Activated CD8-positive, alpha-beta memory T cell treated with anti-CD3 and anti-CD28 coated beads, Interleukin-2, amount 10 ng/mL, durations not matched to agents 7 days and 5 days (primary cell): ENCODE data around the gene TIE1. TPM values are rescaled to one million over a fixed set of nuclear protein-coding genes. Genes with fewer than 3 reads are reported as not detected.

Experiments used
- ATAC-seq: fragments of 150-1000 bp; cut with Tn5 transposase; one replicate; pipeline ENCODE4 v1.10.0; 2021; ENCODE audit warnings: moderate library complexity
- CTCF ChIA-PET: fragments of 350-600 bp; sonication (Branson Sonifier 250); formaldehyde crosslinking; loops from one replicate; lab custom pipeline; 2021; ENCODE audit warnings: antibody characterized with exemption; lab: Charles Lee
- DNase-seq: peaks from one replicate; pipeline ENCODE4 v3.0.0-alpha.2; 2020
- H3K27ac Mint-ChIP-seq: one replicate; pipeline ENCODE4 v1.8.0; 2021; ENCODE audit warnings: mild to moderate bottlenecking, mixed read lengths
- H3K27me3 Mint-ChIP-seq: one replicate; pipeline ENCODE4 v1.8.0; 2021; ENCODE audit warnings: mixed read lengths
- H3K36me3 Mint-ChIP-seq: one replicate; pipeline ENCODE4 v1.8.0; 2021; ENCODE audit warnings: mild to moderate bottlenecking, mixed read lengths
- H3K4me1 Mint-ChIP-seq: one replicate; pipeline ENCODE4 v1.8.0; 2021; ENCODE audit warnings: mixed read lengths
- H3K4me3 Mint-ChIP-seq: one replicate; pipeline ENCODE4 v1.8.0; 2021; ENCODE audit warnings: mild to moderate bottlenecking, moderate library complexity, mixed read lengths
- H3K9me3 Mint-ChIP-seq: one replicate; pipeline ENCODE4 v1.8.0; 2022; ENCODE audit warnings: low read depth, mixed read lengths
- total RNA-seq, 2 experiments: library from RNA; stranded (reverse); gene quantifications; one replicate each; pipeline ENCODE4 v1.2.3, GENCODE V29; 2021

Gene TIE1
- total RNA-seq, 2 experiments from 2014 or later = 0.55 to 1.9 TPM

DNA sequence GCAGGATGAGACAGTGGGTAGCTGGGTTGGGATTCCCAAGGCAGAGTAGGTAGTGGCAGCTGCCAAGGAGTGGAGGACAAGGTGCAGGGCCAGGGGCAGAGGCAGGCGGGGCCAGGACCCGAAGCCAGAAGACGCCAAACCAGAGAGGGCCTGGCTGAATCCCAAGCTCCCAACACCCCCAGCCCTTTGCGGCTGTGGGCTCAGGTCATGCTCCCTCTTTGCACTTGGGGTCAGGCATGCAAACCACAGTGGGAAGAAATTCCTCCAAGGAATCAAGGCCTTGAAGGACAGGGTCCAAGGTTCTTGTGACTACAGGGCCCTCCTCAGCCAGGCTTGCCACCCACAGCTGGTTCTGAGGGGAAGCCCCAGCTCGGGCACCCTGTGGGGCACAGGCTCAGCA lies 21.6 kb upstream of the TIE1 start:
- H3K4me3 Mint-ChIP-seq = no peak overlapping the region
- peaks cover 8% of the 10 kb centered on the region for H3K27me3 Mint-ChIP-seq
- peaks cover 5% of the 10 kb centered on the region for H3K36me3 Mint-ChIP-seq
- no peak for DNase-seq
- no peak for ATAC-seq
- peaks cover 14% of the 10 kb centered on the region for H3K4me1 Mint-ChIP-seq
- CTCF ChIA-PET = no interaction called here
- no peaks in the 10 kb centered on the region for H3K9me3 Mint-ChIP-seq
- no peak overlapping the region for H3K27ac Mint-ChIP-seq

DNA sequence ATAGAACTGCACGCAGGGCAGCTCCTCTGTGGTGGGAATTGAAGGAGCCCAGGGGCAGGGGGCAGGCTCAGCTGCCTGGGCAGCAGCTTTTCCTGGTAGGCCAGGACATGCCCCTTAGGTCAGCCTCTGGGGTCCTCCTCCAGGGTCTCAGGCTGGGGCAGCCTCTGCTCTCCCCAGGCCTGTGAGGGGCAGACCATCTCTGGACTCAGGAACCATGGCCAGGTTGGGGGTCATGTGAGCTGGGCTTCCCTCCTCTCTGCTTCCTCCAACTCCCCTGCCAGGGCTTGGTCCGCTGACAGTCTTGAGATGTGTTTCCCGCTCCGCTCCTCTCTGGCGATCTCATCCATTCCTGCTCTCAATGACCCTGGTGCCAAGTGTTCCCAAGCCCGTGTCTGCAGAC lies 21.1 kb upstream of the TIE1 start:
- Mint-ChIP-seq H3K4me3 (no peak overlapping the region), H3K27me3 (peaks cover 8% of the 10 kb centered on the region), H3K4me1 (peaks cover 8% of the 10 kb centered on the region), H3K27ac (no peak overlapping the region), H3K36me3 (peaks cover 2% of the 10 kb centered on the region), H3K9me3 (no peaks in the 10 kb centered on the region)
- CTCF ChIA-PET = no interaction called here
- ATAC-seq (no peak), DNase-seq (no peak)

DNA sequence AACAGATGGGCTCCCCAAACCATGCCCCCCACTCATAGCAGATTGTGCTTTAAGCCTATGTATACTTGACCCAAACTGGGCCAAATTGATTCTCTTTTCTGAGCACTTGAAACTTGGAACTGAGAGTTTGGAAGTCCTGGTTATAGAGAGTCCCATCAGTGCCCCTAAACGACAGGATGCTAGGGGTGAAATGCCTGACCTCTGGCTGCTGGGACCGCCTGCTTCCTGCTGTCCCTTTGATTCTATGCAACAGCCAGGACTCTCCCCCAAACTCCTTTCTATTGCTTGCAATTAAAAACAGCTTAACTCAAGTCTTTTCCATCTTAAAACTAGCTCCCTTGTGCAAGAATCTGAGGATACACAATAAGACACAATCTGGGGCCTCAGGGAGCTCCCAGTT lies 20.1 kb upstream of the TIE1 start:
- H3K36me3 Mint-ChIP-seq = no peaks in the 10 kb centered on the region
- no peaks in the 10 kb centered on the region for H3K9me3 Mint-ChIP-seq
- CTCF ChIA-PET = no interaction called here

DNA sequence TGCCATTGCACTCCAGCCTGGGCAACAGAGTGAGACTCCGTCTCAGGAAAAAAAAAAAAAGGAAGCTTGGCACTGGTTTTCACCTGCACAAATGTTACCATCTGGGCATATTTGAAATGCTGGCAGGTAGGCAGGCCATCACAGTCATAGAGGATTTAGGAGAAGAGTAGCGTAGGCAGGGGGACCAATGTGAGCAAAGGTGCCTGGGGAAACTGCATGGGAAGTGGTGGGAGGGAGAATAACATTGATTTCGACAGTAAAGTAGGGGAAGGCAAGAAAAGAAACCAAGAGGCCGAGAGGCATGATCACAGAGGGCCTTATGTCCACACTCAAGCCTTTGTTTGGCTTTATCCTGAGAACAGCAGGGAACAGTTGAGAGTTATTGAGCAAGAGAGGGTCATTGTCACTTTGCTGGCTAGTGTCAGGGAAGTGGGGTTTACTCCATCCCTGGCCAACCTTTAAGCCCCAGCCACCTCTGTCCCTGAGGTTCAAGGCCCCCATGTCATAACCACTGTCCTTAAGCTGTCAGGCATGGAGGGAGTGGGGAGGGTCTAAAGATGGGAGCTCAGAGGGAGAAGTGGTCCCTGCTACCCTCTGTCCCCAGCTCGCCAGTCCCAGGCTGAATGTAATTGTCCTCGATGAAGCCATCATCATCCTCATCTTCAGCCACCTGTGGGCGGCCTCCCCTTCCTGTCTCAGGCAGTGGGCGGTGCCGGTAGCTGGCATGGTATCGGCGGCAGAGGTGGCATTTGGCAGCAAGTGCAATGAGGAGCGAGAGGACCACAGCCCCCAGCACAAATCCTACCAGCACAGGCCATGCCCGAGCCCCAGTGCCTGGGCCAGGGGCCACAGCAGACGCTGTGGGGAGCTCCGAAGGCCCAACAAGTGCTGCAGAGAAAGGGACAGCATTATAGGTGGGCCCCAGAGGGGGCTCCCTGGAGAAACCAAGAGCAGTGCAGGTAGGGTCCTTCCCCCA lies 18.3 kb upstream of the TIE1 start:
- Mint-ChIP-seq H3K36me3 (no peaks in the 10 kb centered on the region), H3K4me1 (no peaks in the 10 kb centered on the region), H3K9me3 (no peaks in the 10 kb centered on the region), H3K27me3 (peaks cover 11% of the 10 kb centered on the region), H3K27ac (no peak overlapping the region), H3K4me3 (no peak overlapping the region)
- no peak for DNase-seq
- no peak for ATAC-seq
- CTCF ChIA-PET = interaction anchor here (1.7 kb wide), 1 partner anchor 13 kb away, joined by 3 read pairs; no protein-coding TSS in a partner anchor

More for the DNA sequence above, 20.1 kb upstream of the TIE1 start:
- no peak overlapping the region for H3K4me3 Mint-ChIP-seq
- peaks cover 8% of the 10 kb centered on the region for H3K27me3 Mint-ChIP-seq
- H3K4me1 Mint-ChIP-seq = no peaks in the 10 kb centered on the region
- no peak for DNase-seq
- H3K27ac Mint-ChIP-seq = no peak overlapping the region
- ATAC-seq = no peak

GRCh38 chr1:43284065-43284464 lies 16.7 kb upstream of the TIE1 start:
- no peak for ATAC-seq
- Mint-ChIP-seq H3K27me3 (peaks cover 14% of the 10 kb centered on the region), H3K9me3 (no peaks in the 10 kb centered on the region), H3K36me3 (no peaks in the 10 kb centered on the region), H3K27ac (no peak overlapping the region), H3K4me3 (no peak overlapping the region), H3K4me1 (no peaks in the 10 kb centered on the region)
- CTCF ChIA-PET = interaction anchor here (1.7 kb wide), 1 partner anchor 12 kb away, joined by 3 read pairs; no protein-coding TSS in a partner anchor
- DNase-seq = no peak

- Mint-ChIP-seq H3K27ac (no peak overlapping the region), H3K4me3 (no peak overlapping the region), H3K4me1 (no peaks in the 10 kb centered on the region), H3K9me3 (no peaks in the 10 kb centered on the region), H3K27me3 (peaks cover 14% of the 10 kb centered on the region), H3K36me3 (no peaks in the 10 kb centered on the region)
- no peak for ATAC-seq
- DNase-seq = no peak
- CTCF ChIA-PET = interaction anchor here (1.7 kb wide), 1 partner anchor 11 kb away, joined by 3 read pairs; no protein-coding TSS in a partner anchor
These were observed 16.2 kb upstream of the TIE1 start for GRCh38 chr1:43284546-43285110.

GRCh38 chr1:43285269-43285990 lies 15.4 kb upstream of the TIE1 start, which contains the start of gene C1orf210:
TSS of gene C1orf210 (minus strand) at chr1:43285581. CDS start at chr1:43283270, 2,311 bp downstream.
- ATAC-seq (no peak), DNase-seq (no peak)
- Mint-ChIP-seq H3K36me3 (no peaks in the 10 kb centered on the region), H3K4me3 (no peak within 1 kb of the TSS), H3K4me1 (no peaks in the 10 kb centered on the region), H3K9me3 (no peaks in the 10 kb centered on the region), H3K27me3 (peaks cover 11% of the 10 kb centered on the region), H3K27ac (no peak within 1 kb of the TSS)
- CTCF ChIA-PET = no interaction called here

DNA sequence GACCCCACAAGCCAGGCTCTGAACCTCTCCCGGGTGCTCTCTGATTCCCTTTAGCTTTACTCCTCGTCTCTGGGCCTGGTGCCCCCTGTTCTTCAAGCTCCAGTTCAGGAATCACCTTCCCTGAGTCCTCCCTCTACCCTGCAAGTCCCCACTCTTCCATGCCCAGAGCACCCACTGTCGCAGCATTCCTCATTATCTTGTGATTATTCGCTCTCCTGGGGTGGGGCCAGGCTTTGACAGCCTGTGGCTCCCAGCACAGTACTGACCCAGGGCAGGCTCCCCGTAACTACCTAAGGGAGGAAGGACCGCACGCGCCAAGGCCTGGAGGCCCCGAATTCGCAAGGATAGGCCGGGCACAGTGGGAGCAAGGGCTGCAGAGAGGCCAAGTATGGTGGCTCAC lies 14.7 kb upstream of the TIE1 start:
- Mint-ChIP-seq H3K27me3 (peaks cover 10% of the 10 kb centered on the region), H3K4me3 (no peak overlapping the region), H3K4me1 (no peaks in the 10 kb centered on the region), H3K36me3 (no peaks in the 10 kb centered on the region), H3K27ac (no peak overlapping the region), H3K9me3 (no peaks in the 10 kb centered on the region)
- ATAC-seq (no peak), DNase-seq (no peak)
- CTCF ChIA-PET = no interaction called here

- ATAC-seq (no peak), DNase-seq (no peak)
- no peaks in the 10 kb centered on the region for H3K4me1 Mint-ChIP-seq
- no peak overlapping the region for H3K27ac Mint-ChIP-seq
- peaks cover 10% of the 10 kb centered on the region for H3K27me3 Mint-ChIP-seq
- H3K4me3 Mint-ChIP-seq = no peak overlapping the region
- CTCF ChIA-PET = no interaction called here
- no peaks in the 10 kb centered on the region for H3K36me3 Mint-ChIP-seq
- no peaks in the 10 kb centered on the region for H3K9me3 Mint-ChIP-seq
These were observed 14.2 kb upstream of the TIE1 start for GRCh38 chr1:43286533-43286932.

GRCh38 chr1:43288058-43288784 lies 12.6 kb upstream of the TIE1 start:
- no peak overlapping the region for H3K4me3 Mint-ChIP-seq
- H3K4me1 Mint-ChIP-seq = no peaks in the 10 kb centered on the region
- H3K9me3 Mint-ChIP-seq = no peaks in the 10 kb centered on the region
- peaks cover 10% of the 10 kb centered on the region for H3K27me3 Mint-ChIP-seq
- no peaks in the 10 kb centered on the region for H3K36me3 Mint-ChIP-seq
- CTCF ChIA-PET = no interaction called here
- DNase-seq (no peak), ATAC-seq (no peak)
- H3K27ac Mint-ChIP-seq = no peak overlapping the region

GRCh38 chr1:43288785-43289706 lies 11.7 kb upstream of the TIE1 start:
- DNase-seq = no peak
- H3K27ac Mint-ChIP-seq = no peak overlapping the region
- H3K4me3 Mint-ChIP-seq = no peak overlapping the region
- CTCF ChIA-PET = no interaction called here
- no peaks in the 10 kb centered on the region for H3K36me3 Mint-ChIP-seq
- no peak for ATAC-seq
- H3K9me3 Mint-ChIP-seq = no peaks in the 10 kb centered on the region
- no peaks in the 10 kb centered on the region for H3K4me1 Mint-ChIP-seq
- peaks cover 10% of the 10 kb centered on the region for H3K27me3 Mint-ChIP-seq

GRCh38 chr1:43292216-43292615 lies 8.6 kb upstream of the TIE1 start:
- no peak for ATAC-seq
- Mint-ChIP-seq H3K4me1 (peaks cover 20% of the 10 kb centered on the region), H3K36me3 (no peaks in the 10 kb centered on the region), H3K27ac (no peak overlapping the region), H3K4me3 (no peak overlapping the region), H3K9me3 (no peaks in the 10 kb centered on the region), H3K27me3 (peaks cover 7% of the 10 kb centered on the region)
- no peak for DNase-seq
- CTCF ChIA-PET = interaction anchor here (1.5 kb wide), 1 partner anchor 18 kb away, joined by 3 read pairs; no protein-coding TSS in a partner anchor
